Gastroesophageal sphincter (tissue), 4 donors: ENCODE measurements around the gene RUNX2. TPM values are rescaled to one million over a fixed set of nuclear protein-coding genes. Genes with fewer than 3 reads are reported as not detected.

Experiments used
- ATAC-seq: fragments of 150-250 bp; one replicate; pipeline ENCODE4 v1.9.1; 2016; ENCODE audit warnings: mild to moderate bottlenecking, moderate library complexity
- H3K27ac ChIP-seq, 4 donors: fragments of 200-600 bp; sonication (generic) in 3 of 4; 1 replicate in 3 of 4; 2 replicates in 1 of 4; pipeline ENCODE4 v1.5.1; 2016 to 2019
- H3K27me3 ChIP-seq: fragments of 200-600 bp; sonication (generic); one replicate; pipeline ENCODE4 v1.5.1; 2019
- H3K36me3 ChIP-seq, 2 donors: fragments of 200-600 bp; sonication (generic); one replicate each; pipeline ENCODE4 v1.5.1; 2019; ENCODE audit warnings: control low read depth in 1 of 2
- H3K4me1 ChIP-seq, 3 donors: fragments of 200-600 bp; sonication (generic); 1 replicate in 2 of 3; 2 replicates in 1 of 3; pipeline ENCODE4 v1.5.1; 2016 to 2019; ENCODE audit warnings: control low read depth in 2 of 3
- H3K4me3 ChIP-seq, 2 donors: fragments of 200-600 bp; sonication (generic); one replicate each; pipeline ENCODE4 v1.5.1; 2019; ENCODE audit warnings: mild to moderate bottlenecking in 1 of 2, moderate library complexity in 1 of 2
- H3K9me3 ChIP-seq, 3 donors: fragments of 200-600 bp; sonication (generic); one replicate each; pipeline ENCODE4 v1.5.1; 2017 to 2019; ENCODE audit warnings: control low read depth in 2 of 3
- EP300 ChIP-seq: sonication (generic); formaldehyde crosslinking; IDR thresholded peaks from one replicate; pipeline ENCODE4 v1.6.1; 2017; ENCODE audit warnings: antibody characterized with exemption, mild to moderate bottlenecking
- POLR2A ChIP-seq, 2 donors: fragments of 450-650 bp; IDR thresholded peaks; one replicate each; pipeline ENCODE4 v1.6.1; 2017; ENCODE audit warnings: antibody characterized with exemption in 2 of 2, mild to moderate bottlenecking in 2 of 2, moderate library complexity in 1 of 2
- POLR2AphosphoS5 ChIP-seq: sonication (generic); formaldehyde crosslinking; IDR thresholded peaks from one replicate; pipeline ENCODE4 v1.6.1; 2017; ENCODE audit warnings: antibody characterized with exemption
- WGBS, 2 donors: methylation state at CpG; one replicate each; pipeline ENCODE4 v1.1.5; 2018; ENCODE audit warnings: low coverage in 1 of 2; 5-methylcytosine and 5-hydroxymethylcytosine counted together
- total RNA-seq, 4 donors: library from RNA; depleted of rRNA; stranded (reverse); fragments of >200 nt; gene quantifications; one replicate each; pipeline ENCODE4 v1.1.0, GENCODE V29; 2016
- TF ChIP-seq, protein P1 (sequence below), 4 experiments: fragments of 200-600 bp in 2 of 4; fragments of 450-650 bp in 2 of 4; sonication (generic) in 1 of 4; IDR thresholded peaks; one replicate each; pipeline ENCODE4 v1.5.1; 2017 to 2019; ENCODE audit warnings: antibody characterized with exemption in 4 of 4, mild to moderate bottlenecking in 2 of 4, moderate library complexity in 2 of 4

RUNX2 gene
- total RNA-seq, 4 donors from 2014 or later = 0.16 to 0.94 (median 0.65) TPM

GRCh38 chr6:45640811-45641210 lies 312.7 kb downstream of the RUNX2 start:
- Histone ChIP-seq H3K4me1 (no peaks in the 10 kb centered on the region), H3K4me3 (no peak overlapping the region), H3K9me3 (no peaks in the 10 kb centered on the region), H3K27ac (no peak overlapping the region), H3K36me3 (no peaks in the 10 kb centered on the region), H3K27me3 (peaks cover 20% of the 10 kb centered on the region)
- ATAC-seq = no peak
- 90 to 95% methylated on average over 4 to 11 of the region's 13 CpGs for WGBS, 2 donors
- no peak for TF ChIP-seq EP300
- TF ChIP-seq, protein P1, sequence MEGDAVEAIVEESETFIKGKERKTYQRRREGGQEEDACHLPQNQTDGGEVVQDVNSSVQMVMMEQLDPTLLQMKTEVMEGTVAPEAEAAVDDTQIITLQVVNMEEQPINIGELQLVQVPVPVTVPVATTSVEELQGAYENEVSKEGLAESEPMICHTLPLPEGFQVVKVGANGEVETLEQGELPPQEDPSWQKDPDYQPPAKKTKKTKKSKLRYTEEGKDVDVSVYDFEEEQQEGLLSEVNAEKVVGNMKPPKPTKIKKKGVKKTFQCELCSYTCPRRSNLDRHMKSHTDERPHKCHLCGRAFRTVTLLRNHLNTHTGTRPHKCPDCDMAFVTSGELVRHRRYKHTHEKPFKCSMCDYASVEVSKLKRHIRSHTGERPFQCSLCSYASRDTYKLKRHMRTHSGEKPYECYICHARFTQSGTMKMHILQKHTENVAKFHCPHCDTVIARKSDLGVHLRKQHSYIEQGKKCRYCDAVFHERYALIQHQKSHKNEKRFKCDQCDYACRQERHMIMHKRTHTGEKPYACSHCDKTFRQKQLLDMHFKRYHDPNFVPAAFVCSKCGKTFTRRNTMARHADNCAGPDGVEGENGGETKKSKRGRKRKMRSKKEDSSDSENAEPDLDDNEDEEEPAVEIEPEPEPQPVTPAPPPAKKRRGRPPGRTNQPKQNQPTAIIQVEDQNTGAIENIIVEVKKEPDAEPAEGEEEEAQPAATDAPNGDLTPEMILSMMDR (IDR thresholded peaks at IDR 0.05) = no peak
- no peak for TF ChIP-seq POLR2AphosphoS5
- TF ChIP-seq POLR2A (IDR thresholded peaks at IDR 0.05) = no peak

- peaks cover 20% of the 10 kb centered on the region for H3K27me3 ChIP-seq
- no peaks in the 10 kb centered on the region for H3K9me3 ChIP-seq
- H3K36me3 ChIP-seq = no peaks in the 10 kb centered on the region
- no peak for TF ChIP-seq POLR2A (IDR thresholded peaks at IDR 0.05)
- no peak for TF ChIP-seq POLR2AphosphoS5
- no peak for TF ChIP-seq EP300
- TF ChIP-seq, protein P1 (IDR thresholded peaks at IDR 0.05) = no peak
- ATAC-seq = no peak
- 89 to 96% methylated on average over 11 to 12 of the region's 20 CpGs for WGBS, 2 donors
- no peak overlapping the region for H3K4me3 ChIP-seq
- no peaks in the 10 kb centered on the region for H3K4me1 ChIP-seq
- no peak overlapping the region for H3K27ac ChIP-seq
Observed at GRCh38 chr6:45642331-45643125, 314.4 kb downstream of the RUNX2 start.

DNA sequence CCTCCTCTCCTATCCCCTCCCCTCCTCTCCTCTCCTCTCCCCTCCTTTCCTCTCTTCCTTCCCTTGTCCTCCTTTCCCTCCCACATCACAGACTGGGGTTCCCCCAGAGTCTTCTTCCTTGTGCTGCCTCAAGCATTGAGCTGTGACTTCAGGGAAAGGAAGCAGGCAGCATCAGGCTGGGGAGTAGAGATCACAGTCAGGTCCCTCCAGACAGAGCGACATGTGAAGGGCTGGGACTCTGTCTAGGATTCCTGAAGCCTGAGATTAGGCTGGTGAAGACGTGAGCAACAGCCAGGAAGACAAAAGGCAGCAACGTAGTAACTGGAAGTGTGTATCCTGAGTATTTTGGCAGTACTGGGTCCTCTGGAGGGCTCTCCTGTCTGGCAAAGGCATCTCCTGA lies 315.0 kb downstream of the RUNX2 start:
- no peak for ATAC-seq
- 58% methylated on average over 3 of the region's 3 CpGs; no CpG with 5 or more reads in 1 of the 2 donors for WGBS, 2 donors
- Histone ChIP-seq H3K27ac (no peak overlapping the region), H3K27me3 (peaks cover 20% of the 10 kb centered on the region), H3K36me3 (no peaks in the 10 kb centered on the region), H3K4me1 (no peaks in the 10 kb centered on the region), H3K9me3 (no peaks in the 10 kb centered on the region), H3K4me3 (no peak overlapping the region)
- no peak for TF ChIP-seq POLR2A (IDR thresholded peaks at IDR 0.05)

DNA sequence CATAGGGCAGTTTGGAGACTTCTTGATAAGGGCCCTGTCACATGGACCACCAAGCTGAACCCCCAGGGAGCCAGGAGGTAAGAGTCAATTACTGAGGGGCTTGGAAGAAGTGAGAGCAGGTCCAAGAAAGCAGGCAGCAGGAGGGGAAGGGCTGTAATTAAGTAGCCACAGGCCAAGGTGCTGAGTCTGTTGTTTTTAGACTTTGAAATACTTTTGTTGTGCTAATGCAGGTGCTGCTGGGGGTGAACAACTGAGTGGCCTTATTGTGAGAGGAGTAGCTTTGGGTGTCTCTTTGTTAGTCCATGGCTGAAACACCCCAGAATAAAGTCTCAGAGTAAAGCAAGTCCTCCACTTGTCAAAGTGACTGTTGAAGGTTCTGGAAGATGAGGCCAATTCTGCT lies 316.6 kb downstream of the RUNX2 start:
- Histone ChIP-seq H3K4me1 (no peaks in the 10 kb centered on the region), H3K27me3 (peaks cover 20% of the 10 kb centered on the region), H3K27ac (no peak overlapping the region), H3K9me3 (no peaks in the 10 kb centered on the region), H3K4me3 (no peak overlapping the region), H3K36me3 (no peaks in the 10 kb centered on the region)
- ATAC-seq = no peak
- TF ChIP-seq POLR2A (IDR thresholded peaks at IDR 0.05) = no peak

DNA sequence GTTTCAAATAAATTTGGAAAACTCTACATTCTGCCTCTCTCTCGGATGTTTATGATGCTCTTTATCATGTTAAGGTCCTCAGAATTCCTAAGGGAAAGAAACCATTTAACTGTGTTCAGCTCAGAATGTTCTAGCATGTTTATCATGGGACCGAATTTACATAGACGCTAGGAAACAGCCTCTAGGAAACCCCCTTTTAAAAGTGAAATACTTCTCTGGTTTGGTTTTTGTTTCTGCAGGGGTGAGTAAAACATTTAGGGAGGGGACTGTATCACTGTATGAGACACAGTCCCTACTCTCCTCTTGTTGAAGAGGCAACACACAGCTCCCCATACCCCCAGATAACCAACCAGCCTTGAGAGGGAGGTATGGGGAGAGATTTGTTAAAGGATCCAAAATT lies 317.2 kb downstream of the RUNX2 start:
- no peak for ATAC-seq
- Histone ChIP-seq H3K4me3 (no peak overlapping the region), H3K27ac (no peak overlapping the region), H3K9me3 (no peaks in the 10 kb centered on the region), H3K4me1 (no peaks in the 10 kb centered on the region), H3K36me3 (no peaks in the 10 kb centered on the region), H3K27me3 (peaks cover 20% of the 10 kb centered on the region)
- WGBS, 2 donors = 93 to 100% methylated on average over 1 to 3 of the region's 3 CpGs
- TF ChIP-seq EP300 (no peak), POLR2AphosphoS5 (no peak), POLR2A (IDR thresholded peaks at IDR 0.05) (no peak)
- TF ChIP-seq, protein P1 (IDR thresholded peaks at IDR 0.05) = no peak
